ENCODE data around the gene TRIO.

TRIO gene

DNA sequence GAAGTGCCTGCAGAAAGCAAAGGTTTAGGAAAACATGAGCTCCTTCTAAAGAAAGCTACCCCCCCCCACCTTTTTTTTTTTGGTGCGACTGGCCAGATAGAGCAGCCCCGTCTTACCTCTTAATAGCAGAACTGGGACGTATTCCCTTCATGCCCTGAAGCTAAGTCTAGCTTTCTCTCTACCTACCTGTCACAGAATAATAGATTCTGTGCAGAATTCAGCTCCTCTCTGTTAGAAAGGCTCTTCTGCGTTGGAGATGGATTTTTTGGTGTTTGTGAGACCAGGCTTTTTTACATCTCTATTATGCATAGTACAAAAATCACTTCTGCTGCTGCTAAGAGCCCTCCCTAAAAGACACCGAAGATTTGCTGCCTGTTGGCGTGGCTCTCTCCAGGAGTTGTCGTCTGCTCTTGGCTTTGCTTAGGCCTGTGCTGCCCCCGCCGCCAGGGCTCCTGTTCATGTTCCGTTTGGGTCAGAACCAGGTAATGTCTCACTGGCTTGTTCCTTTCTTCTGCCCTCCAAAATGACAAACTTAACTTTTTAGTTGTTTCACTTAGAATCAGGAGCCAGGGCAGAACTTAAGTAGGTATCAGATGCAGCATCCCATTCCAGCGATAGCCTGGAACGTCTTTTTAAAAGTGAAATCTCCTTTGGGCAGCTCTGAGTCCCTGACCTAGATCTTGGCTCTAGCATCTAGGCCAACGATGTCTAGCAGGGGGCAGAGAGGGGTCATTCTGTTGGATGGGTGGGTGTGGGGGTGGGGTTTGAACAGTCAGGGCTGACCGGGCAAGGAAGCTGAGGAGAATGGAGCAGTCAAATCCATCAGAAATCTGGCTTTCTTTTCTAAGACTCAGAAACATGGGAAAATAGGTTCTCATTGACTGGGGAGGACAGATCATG is 2.5 kb downstream of the TRIO start:
- peaks cover 9% of the 10 kb centered on the region; the same call in 1 of the 2 replicates for H3K79me2 ChIP-seq (ENCODE audit: insufficient read depth, low read length)
- TF ChIP-seq EZH2phosphoT487 (conservative IDR thresholded peaks at IDR 0.05; ENCODE audit: low read length) (no peak), CTCF (IDR thresholded peaks at IDR 0.05; ENCODE audit: insufficient read depth, low read length, poor library complexity, severe bottlenecking) (no peak)
- H3F3A ChIP-seq (ENCODE audit: insufficient read depth): no peaks in the 10 kb centered on the region
- H3K9ac ChIP-seq (ENCODE audit: low read length): peak overlapping the region; percentile 75; the same call in 1 of the 2 replicates
- H3K4me2 ChIP-seq (ENCODE audit: low read depth, low read length, poor library complexity, severe bottlenecking): peak overlapping the region; percentile 98
- H2AFZ ChIP-seq (ENCODE audit: low read depth, low read length, severe bottlenecking): no peak overlapping the region
- no peaks in the 10 kb centered on the region for H3K27me3 ChIP-seq (ENCODE audit: low read length)
- H4K20me1 ChIP-seq (ENCODE audit: low read depth, low read length): peaks cover 39% of the 10 kb centered on the region
- no peak overlapping the region for H3K4me3 ChIP-seq (ENCODE audit: insufficient read depth, low read length, poor library complexity, severe bottlenecking)
- no peaks in the 10 kb centered on the region for H3K9me2 ChIP-seq (replicated peaks; ENCODE audit: insufficient read depth, low read length)
- no peaks in the 10 kb centered on the region for H3K36me3 ChIP-seq (ENCODE audit: low read length)
- no peaks in the 10 kb centered on the region for H3K9me3 ChIP-seq (ENCODE audit: insufficient read depth, low read length)
- H3K27ac ChIP-seq (ENCODE audit: low read depth, low read length): no peak overlapping the region

DNA sequence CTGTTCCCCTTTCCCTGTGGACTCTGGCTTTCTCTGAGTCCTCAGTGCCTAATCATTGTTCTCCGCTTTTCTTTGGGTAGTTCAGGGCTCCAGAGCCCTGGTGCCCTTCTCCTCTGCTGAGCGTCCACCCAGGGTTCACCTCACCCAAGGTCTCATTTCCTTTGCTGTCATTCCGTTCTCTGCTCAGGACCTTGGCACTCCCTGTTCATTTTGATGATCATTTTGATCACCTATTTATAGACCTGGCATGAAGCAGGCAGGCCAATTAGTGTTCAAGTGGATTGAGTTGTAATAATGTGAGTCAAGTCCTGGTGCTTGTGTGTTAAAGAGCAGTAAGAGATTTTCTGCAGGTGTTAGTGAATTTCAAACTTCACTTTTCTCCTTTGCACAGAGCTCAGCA is 3.6 kb downstream of the TRIO start:
- H3K4me2 ChIP-seq (ENCODE audit: low read depth, low read length, poor library complexity, severe bottlenecking): no peak overlapping the region
- peaks cover 16% of the 10 kb centered on the region; the same call in 1 of the 2 replicates for H3K79me2 ChIP-seq (ENCODE audit: insufficient read depth, low read length)
- H3K36me3 ChIP-seq (ENCODE audit: low read length): no peaks in the 10 kb centered on the region
- no peaks in the 10 kb centered on the region for H3F3A ChIP-seq (ENCODE audit: insufficient read depth)
- TF ChIP-seq EZH2phosphoT487 (conservative IDR thresholded peaks at IDR 0.05; ENCODE audit: low read length) (no peak), CTCF (IDR thresholded peaks at IDR 0.05; ENCODE audit: insufficient read depth, low read length, poor library complexity, severe bottlenecking) (no peak)
- H3K4me3 ChIP-seq (ENCODE audit: insufficient read depth, low read length, poor library complexity, severe bottlenecking): no peak overlapping the region
- peaks cover 47% of the 10 kb centered on the region for H4K20me1 ChIP-seq (ENCODE audit: low read depth, low read length)
- no peak overlapping the region for H3K27ac ChIP-seq (ENCODE audit: low read depth, low read length)
- H3K9me2 ChIP-seq (replicated peaks; ENCODE audit: insufficient read depth, low read length): no peaks in the 10 kb centered on the region
- H3K27me3 ChIP-seq (ENCODE audit: low read length): no peaks in the 10 kb centered on the region
- H2AFZ ChIP-seq (ENCODE audit: low read depth, low read length, severe bottlenecking): no peak overlapping the region
- no peak overlapping the region for H3K9ac ChIP-seq (ENCODE audit: low read length)
- no peaks in the 10 kb centered on the region for H3K9me3 ChIP-seq (ENCODE audit: insufficient read depth, low read length)

DNA sequence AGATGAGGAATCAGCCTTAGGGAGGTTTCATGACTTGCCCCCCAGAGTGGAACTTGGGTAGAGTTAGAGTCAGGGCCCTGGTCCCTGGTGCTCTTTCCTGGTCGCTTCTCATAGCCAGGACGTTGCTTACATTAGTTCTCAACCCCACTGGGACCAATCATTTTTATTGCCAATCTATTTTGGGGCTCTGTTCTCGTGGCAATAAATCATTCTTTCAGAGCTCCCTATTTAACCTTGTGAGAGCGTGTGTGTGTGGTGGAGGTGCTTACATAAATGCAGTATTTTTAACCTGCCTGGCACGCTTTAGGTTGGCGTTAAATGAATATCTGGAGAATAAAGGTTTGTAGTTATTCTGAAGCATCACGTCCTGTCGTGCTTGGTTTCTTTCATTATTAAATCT is 4.1 kb downstream of the TRIO start:
- Histone ChIP-seq H3K9ac (ENCODE audit: low read length) (no peak overlapping the region), H3K27me3 (ENCODE audit: low read length) (no peaks in the 10 kb centered on the region), H3K4me2 (ENCODE audit: low read depth, low read length, poor library complexity, severe bottlenecking) (no peak overlapping the region), H3K79me2 (ENCODE audit: insufficient read depth, low read length) (peaks cover 18% of the 10 kb centered on the region; the same call in 1 of the 2 replicates), H3K9me2 (replicated peaks; ENCODE audit: insufficient read depth, low read length) (no peaks in the 10 kb centered on the region), H3F3A (ENCODE audit: insufficient read depth) (no peaks in the 10 kb centered on the region), H4K20me1 (ENCODE audit: low read depth, low read length) (peaks cover 50% of the 10 kb centered on the region), H3K4me3 (ENCODE audit: insufficient read depth, low read length, poor library complexity, severe bottlenecking) (no peak overlapping the region), H3K27ac (ENCODE audit: low read depth, low read length) (no peak overlapping the region), H3K9me3 (ENCODE audit: insufficient read depth, low read length) (no peaks in the 10 kb centered on the region), H2AFZ (ENCODE audit: low read depth, low read length, severe bottlenecking) (no peak overlapping the region), H3K36me3 (ENCODE audit: low read length) (no peaks in the 10 kb centered on the region)
- no peak for TF ChIP-seq CTCF (IDR thresholded peaks at IDR 0.05; ENCODE audit: insufficient read depth, low read length, poor library complexity, severe bottlenecking)
- no peak for TF ChIP-seq EZH2phosphoT487 (conservative IDR thresholded peaks at IDR 0.05; ENCODE audit: low read length)
